ENCODE measurements around the gene SCARB1. TPM values are rescaled to one million over a fixed set of nuclear protein-coding genes. Genes with fewer than 3 reads are reported as not detected.

SCARB1 gene
- total RNA-seq, 1 donor, result 9.4 TPM

GRCh38 chr12:124819080-124819479 lies 44.6 kb downstream of the SCARB1 start:
- H4K20me1 ChIP-seq (ENCODE audit: insufficient read depth, low read length), result no peaks in the 10 kb centered on the region
- DNase-seq (ENCODE audit: insufficient read length, low spot score, missing footprints), result peak; percentile 55
- no peak for TF ChIP-seq CTCF (IDR thresholded peaks at IDR 0.05; ENCODE audit: extremely low read depth, low read depth, low read length)
- no peak overlapping the region for H2AFZ ChIP-seq (ENCODE audit: low read length)
- no peaks in the 10 kb centered on the region for H3K4me1 ChIP-seq (ENCODE audit: insufficient read depth, low read length)
- H3K36me3 ChIP-seq (ENCODE audit: insufficient read depth, low read length), result peaks cover under 1% of the 10 kb centered on the region
- no peaks in the 10 kb centered on the region for H3K79me2 ChIP-seq (ENCODE audit: insufficient read depth, low read length)
- no peak overlapping the region for H3K27ac ChIP-seq (ENCODE audit: low read depth, low read length)
- H3K4me3 ChIP-seq (ENCODE audit: insufficient read depth, low read length), result no peak overlapping the region
- H3K9me3 ChIP-seq (ENCODE audit: low read depth, low read length), result no peaks in the 10 kb centered on the region
- H3K27me3 ChIP-seq (ENCODE audit: insufficient read depth, low read length), result no peaks in the 10 kb centered on the region
- no peak overlapping the region for H3K4me2 ChIP-seq (ENCODE audit: insufficient read depth, low read length)

GRCh38 chr12:124817076-124818000 lies 46.3 kb downstream of the SCARB1 start:
- Histone ChIP-seq H3K79me2 (ENCODE audit: insufficient read depth, low read length) (no peaks in the 10 kb centered on the region), H3K27me3 (ENCODE audit: insufficient read depth, low read length) (no peaks in the 10 kb centered on the region), H2AFZ (ENCODE audit: low read length) (no peak overlapping the region), H3K4me3 (ENCODE audit: insufficient read depth, low read length) (no peak overlapping the region), H3K4me1 (ENCODE audit: insufficient read depth, low read length) (no peaks in the 10 kb centered on the region), H3K9me3 (ENCODE audit: low read depth, low read length) (no peaks in the 10 kb centered on the region), H3K27ac (ENCODE audit: low read depth, low read length) (no peak overlapping the region), H4K20me1 (ENCODE audit: insufficient read depth, low read length) (no peaks in the 10 kb centered on the region), H3K36me3 (ENCODE audit: insufficient read depth, low read length) (peaks cover 11% of the 10 kb centered on the region), H3K4me2 (ENCODE audit: insufficient read depth, low read length) (no peak overlapping the region)
- DNase-seq (ENCODE audit: insufficient read length, low spot score, missing footprints), result peak; percentile 65
- TF ChIP-seq CTCF (IDR thresholded peaks at IDR 0.05; ENCODE audit: extremely low read depth, low read depth, low read length), result no peak

GRCh38 chr12:124816295-124816854 lies 47.3 kb downstream of the SCARB1 start:
- Histone ChIP-seq H3K36me3 (ENCODE audit: insufficient read depth, low read length) (peaks cover 11% of the 10 kb centered on the region), H3K4me2 (ENCODE audit: insufficient read depth, low read length) (no peak overlapping the region), H3K4me3 (ENCODE audit: insufficient read depth, low read length) (no peak overlapping the region), H3K27me3 (ENCODE audit: insufficient read depth, low read length) (no peaks in the 10 kb centered on the region), H3K79me2 (ENCODE audit: insufficient read depth, low read length) (no peaks in the 10 kb centered on the region), H2AFZ (ENCODE audit: low read length) (no peak overlapping the region), H3K9me3 (ENCODE audit: low read depth, low read length) (no peaks in the 10 kb centered on the region), H3K4me1 (ENCODE audit: insufficient read depth, low read length) (no peaks in the 10 kb centered on the region), H4K20me1 (ENCODE audit: insufficient read depth, low read length) (no peaks in the 10 kb centered on the region), H3K27ac (ENCODE audit: low read depth, low read length) (no peak overlapping the region)
- peak; percentile 68 for DNase-seq (ENCODE audit: insufficient read length, low spot score, missing footprints)
- TF ChIP-seq CTCF (IDR thresholded peaks at IDR 0.05; ENCODE audit: extremely low read depth, low read depth, low read length), result no peak

Measured in osteoblast (primary cell).